Measurements from ENCODE around the gene YWHAE.
"Not testable (repeated sequence)": the region's sequence is repeated elsewhere in the genome, so short reads cannot be mapped to it uniquely, and the experiment has no call there.

The YWHAE gene

DNA sequence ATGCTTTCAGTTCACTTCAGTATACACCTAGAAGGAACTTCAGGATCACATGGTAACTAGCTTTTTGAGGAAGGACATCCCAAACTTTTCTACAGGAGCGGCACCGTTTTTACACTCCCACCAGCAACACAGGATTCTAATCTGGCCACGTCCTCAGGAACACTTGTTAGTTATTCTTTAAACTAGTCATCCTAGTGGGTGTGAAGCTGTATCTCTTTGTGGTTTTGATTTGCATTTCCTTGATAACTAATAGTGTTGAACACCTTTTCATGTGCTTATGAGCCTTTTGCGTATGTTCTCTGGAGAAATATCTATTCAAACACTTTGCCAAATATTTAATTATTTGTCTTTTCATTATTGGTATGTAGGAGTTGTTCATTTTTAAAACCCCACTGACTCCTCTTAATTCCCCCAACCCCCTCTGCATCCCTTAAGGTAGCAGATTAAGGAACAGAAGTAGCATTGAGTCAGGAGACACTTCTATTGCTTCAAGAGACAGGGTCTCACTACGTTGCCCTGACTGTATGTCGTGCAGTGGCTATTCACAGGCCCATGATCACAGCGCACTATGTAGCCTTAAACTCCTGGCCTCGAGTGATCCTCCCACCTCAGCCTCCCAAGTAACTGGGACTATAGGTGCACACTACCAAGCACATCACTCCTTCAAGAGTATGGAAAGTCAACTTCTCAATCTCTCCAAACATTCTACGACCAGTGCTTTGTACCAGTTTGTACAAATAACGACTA lies 25.4 kb downstream of the YWHAE start:
- no peak for DNase-seq (ENCODE audit: low read depth in 2 of 2)

DNA sequence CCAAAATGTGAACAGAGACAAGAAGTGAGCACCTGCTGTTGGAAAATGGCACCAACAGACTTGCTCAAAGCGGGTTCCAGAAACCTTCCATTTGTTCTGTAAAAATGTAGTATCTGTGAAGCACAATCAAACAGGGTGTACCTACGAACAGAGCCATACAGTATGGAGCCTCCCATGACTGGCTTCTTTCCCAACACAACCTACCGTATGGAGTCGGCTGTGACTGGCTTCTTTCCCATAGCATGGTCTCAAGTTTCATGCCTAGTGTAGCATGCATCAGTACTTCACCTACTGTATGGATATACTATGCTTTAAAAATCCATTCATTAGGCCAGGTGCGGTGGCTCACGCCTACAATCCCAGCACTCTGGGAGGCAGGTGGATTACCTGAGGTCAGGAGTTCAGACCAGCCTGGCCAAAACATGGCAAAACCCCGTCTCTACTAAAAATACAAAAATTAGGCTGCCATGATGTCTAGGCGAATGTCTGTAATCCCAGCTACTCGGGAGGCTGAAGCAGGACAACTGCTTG lies 26.2 kb downstream of the YWHAE start:
- DNase-seq (ENCODE audit: low read depth in 2 of 2): no peak

DNA sequence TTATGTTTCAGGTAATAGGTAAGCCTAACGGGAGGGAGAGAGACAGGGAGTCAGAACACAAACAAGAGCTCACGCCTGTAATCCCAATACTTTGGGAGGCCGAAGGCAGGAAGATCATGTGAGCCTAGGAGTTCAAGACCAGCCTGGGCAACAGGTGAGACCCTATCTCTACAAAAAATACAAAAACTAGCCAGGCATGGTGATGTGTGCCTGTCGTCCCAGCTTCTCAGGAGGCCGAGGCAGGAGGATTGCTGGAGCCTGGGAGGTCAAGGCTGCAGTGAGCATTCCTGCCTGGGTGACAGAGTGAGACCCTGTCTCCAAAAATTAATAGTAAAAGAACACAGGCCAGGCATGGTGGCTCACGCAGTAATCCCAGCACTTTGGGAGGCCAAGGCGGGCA lies 27.4 kb downstream of the YWHAE start:
- no peak for DNase-seq (ENCODE audit: low read depth in 2 of 2)

DNA sequence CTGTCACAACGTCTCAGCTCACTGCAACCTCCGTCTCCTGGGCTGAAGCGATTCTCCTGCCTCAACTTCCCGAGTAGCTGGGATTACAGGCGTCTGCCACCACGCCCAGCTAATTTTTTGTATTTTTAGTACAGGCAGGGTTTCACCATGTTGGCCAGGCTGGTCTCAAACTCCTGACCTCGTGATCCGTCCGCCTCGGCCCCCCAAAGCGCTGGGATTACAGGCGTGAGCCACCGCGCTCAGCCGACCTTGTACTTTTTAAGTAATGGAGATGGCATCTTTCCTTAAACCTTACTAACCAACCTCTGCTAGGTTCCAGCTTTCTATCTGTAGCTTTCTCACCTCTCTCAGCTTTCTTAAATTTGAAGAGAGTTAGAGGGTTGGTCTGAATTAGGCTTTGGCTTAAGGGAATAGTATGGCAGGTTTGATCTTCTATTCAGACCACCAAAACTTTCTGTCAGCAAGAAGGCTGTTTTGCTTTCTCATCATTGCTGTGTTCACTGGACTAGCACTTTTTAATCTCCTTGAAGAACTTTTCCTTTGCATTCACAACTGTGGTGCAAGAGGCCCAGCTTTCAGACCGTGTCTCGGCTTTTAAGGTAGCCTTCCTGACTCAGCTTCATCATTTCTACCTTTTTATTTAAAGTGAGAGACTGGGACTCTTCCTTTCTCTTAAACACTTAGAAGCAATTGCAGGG lies 28.0 kb downstream of the YWHAE start:
- DNase-seq (ENCODE audit: low read depth in 2 of 2): no peak

DNA sequence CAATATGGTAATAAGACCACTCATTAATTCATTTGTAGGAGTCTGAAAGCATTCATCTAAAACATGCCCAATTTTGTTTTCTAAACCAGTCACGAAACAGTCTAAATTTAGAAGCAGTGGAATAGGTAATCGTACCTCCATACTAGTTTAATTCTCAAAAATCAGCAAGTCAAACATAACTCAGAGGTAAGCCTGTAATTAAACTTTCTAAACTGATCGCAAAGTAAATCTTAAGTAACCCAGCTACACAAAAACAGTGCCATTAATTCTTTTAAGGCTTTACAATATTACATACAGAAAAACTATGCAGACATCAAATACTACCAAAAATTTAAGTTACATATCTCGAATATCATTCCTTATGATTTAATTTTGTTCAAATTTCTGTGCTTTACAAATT lies 31.4 kb downstream of the YWHAE start:
- no peak for DNase-seq (ENCODE audit: low read depth in 2 of 2)

DNA sequence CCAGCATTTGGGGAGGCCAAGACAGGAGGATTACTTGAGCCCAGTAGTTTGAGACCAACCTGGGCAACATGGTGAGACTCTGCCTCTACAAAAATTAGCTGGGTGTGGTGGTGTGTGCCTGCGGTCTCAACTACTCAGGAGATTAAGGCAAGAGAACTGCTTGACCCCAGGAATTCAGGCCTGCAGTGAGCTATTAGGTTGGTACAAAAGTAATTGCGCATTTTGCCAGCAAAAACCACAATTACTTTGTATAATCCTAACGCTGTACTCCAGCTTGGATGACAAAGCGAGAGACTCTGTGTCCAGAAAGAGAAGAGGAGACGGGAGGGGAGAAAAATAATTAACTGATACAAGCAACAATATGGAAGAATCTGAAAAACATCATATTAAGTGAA lies 32.7 kb downstream of the YWHAE start:
- no peak for DNase-seq (ENCODE audit: low read depth in 2 of 2)

DNA sequence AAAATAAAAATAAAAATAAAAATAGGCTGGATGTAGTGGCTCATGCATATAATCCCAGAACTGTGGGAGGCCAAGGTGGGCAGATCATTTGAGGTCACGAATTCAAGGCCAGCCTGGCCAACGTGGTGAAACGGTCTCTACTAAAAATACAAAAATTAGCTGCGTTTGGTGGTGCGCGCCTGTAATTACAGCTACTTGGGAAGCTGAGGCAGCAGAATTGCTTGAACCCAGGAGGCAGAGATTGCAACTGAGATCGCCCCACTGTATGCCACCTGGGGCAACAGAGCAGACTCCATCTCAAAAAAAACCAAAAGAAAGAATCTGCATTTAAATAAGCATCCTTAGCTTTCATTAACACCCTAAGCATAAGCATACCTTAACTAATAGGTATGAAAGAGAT lies 33.8 kb downstream of the YWHAE start:
- no peak for DNase-seq (ENCODE audit: low read depth in 2 of 2)

DNA sequence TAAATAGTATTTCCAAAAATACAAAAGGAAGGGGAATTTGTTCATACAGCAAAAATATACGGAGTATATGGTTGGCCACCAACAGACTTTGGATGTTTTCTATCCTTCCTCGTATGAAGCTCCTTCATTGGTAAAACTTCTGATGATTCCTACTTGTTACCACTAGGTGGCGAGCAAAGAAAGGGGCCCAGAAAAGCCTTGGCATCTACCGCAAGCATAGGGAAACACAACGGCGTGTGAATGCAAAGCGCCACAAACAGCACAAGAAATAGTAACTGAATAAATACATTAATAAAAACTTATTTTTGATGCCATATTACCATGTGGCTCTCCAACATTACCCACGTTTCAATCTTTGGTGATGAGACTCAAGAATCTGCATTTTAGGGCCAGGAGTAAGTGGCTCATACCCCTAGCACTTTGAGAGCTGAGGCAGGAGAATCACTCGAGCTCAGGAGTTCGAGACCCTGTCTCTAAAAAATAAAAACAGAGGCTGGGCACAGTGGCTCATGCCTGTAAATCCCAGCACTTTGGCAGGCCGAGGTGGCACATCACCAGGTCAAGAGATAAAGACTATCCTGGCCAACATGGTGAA lies 34.5 kb downstream of the YWHAE start:
- peak in 1 of 2 donors; percentile 56 for DNase-seq (ENCODE audit: low read depth in 2 of 2)

DNA sequence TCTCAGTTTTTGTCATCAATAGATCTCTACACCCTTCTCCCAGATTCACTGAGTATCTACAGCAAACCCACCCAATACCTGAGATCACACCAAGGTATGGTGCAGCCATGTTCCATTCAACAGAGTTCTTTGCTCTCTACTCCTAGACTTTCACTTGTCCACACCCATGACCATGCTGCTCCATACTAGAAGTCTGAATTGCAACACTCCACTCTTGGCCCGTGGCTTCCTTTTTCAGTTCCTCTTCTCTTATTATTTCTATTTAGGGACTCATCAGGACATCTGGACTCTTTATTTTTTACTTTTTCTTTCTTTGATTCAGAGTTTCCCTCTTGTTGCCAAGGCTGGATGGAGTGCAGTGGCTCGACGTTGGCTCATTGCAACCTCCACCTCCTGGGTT lies 37.1 kb downstream of the YWHAE start:
- no peak for DNase-seq (ENCODE audit: low read depth in 2 of 2)

DNA sequence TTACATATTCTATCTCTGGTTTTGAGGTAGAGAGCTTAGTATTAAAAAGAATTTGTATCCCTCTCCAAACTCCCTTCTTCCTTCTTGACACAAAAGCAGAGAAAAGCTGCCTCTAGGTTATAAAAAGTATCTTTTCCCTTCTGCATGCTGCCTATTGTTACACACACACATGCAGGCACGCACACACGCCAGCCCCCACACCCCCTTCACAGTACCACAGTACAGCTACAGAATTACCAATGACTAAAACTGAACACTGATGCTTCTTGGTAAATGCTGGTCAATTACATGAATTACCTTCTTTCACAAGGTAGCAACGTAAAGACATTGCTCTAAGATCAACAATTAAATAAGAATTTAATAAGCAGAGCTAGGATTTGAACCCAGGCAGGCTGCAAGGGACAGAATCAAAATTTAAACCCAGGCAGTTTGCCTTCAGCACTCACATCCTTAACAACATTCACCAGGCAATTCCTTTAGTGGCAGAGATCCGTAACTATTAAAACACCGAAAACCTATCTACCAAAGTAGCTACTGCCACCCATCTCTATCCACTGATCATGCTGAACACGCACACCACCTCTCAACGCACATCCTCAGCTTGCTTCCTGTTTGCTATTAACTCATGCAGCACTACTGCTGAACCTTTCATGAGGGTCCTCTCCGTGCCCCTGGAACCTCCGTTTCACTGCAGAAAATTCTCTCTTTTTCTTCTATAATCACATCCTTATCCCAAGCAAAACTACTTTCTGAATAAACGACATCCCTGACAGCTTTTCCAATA lies 37.8 kb downstream of the YWHAE start:
- DNase-seq (ENCODE audit: low read depth in 2 of 2): no peak

DNA sequence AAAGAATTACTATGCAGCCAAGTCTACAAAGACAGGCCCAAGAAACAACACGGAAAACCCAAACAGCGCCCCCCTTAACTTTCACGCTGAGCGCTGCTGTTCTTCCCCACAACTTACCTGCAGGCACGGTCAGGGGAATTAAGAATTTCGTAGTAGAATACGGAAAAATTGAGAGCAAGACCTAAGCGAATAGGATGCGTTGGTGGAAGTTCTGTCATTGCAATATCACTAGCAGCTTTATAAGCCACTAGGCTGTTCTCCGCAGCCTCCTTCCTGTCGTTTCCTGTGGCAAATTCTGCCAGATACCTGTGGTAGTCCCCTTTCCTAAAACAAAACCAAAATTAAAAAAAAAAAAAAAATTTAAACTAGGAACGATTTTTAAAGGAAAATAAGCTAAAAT lies 39.0 kb downstream of the YWHAE start:
- no peak for DNase-seq (ENCODE audit: low read depth in 2 of 2)

DNA sequence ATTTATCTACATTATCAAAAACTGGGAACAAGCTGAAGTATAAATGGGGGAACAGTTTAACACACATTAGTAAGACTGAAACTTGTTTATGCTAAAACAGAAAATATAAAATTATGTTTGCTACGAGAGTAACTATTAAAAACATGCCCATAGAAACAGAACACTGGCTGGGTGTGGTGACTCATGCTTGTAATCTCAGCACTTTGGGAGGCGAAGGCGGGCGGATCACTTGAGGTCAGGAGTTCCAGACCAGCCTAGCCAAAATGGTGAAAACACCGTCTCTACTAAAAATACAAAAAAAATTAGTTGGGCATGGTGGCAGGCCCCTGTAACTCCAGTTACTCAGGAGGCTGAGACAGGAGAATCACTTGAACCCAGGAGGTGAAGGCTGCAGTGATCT lies 39.7 kb downstream of the YWHAE start:
- not testable (repeated sequence) for DNase-seq (ENCODE audit: low read depth in 2 of 2)

DNA sequence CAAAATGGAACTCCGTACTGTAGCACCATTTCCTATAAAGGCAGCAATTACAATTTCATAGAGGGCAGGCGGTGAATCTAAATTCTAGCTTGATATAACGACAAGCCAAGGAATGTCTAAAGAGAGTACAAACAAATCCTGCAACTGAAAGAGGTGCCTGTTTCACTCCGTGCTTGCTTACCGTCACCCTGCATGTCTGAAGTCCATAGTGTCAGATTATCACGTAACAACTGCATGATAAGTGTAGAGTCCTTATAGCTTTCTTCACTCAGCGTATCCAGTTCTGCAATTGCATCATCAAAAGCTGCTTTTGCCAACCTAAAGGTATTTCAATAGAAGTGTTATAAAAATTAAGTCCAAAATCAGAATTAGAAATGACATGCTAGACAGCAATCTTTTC lies 46.0 kb downstream of the YWHAE start:
- DNase-seq (ENCODE audit: low read depth in 2 of 2): no peak

DNA sequence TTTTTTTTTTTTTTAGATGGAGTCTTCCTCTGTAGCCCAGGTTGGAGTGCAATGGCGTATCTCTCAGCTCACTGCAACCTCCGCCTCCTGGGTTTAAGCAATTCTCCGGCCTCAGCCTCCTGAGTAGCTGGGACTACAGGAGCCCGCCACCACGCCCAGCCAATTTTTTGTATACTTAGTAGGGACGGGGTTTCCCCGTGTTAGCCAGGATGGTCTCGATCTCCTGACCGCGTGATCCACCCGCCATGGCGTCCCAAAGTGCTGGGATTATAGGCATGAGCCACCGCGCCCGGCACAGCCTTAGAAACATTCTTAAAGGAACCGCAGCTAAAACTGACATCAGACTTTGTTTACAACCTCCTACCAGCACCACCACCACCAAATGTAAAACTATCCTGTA lies 47.5 kb downstream of the YWHAE start:
- not testable (repeated sequence) for DNase-seq (ENCODE audit: low read depth in 2 of 2)

DNA sequence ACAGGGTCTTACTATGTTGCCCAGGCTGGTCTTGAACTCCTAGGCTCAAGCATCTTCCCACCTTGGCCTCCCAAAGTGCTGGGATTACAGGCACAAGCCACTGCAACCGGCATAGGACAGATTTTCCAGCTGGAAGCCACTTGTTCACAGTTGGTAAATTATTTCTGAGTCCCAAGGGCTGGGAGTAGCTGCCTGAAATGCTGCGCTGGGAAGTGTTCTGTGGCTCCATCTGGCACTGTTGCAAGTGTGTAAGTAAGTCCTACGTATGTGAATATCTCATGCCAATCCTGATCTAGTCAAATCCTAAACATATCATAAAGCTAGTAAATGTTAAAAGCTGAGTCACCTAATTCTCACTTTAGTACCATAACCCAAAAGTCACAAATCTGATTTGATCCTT lies 48.1 kb downstream of the YWHAE start:
- no peak for DNase-seq (ENCODE audit: low read depth in 2 of 2)

DNA sequence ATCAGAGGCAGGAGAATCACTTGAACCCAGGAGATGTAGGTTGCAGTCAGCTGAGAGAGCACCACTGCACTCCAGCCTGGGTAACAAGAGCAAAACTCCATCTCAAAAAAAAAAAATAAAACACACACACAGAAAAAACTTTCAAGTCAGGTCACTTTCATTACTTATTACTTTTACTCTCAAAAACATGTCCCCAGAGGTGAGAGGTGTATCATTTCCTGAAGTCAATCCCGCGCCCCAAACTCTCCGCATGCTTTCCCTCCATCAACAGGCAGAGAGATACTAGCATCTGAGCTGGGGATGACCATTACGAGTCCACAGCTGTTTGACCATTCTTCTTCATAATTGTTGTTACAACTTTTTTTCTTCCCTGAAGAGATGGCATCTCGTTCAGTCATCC lies 48.7 kb downstream of the YWHAE start:
- DNase-seq (ENCODE audit: low read depth in 2 of 2): no peak

DNA sequence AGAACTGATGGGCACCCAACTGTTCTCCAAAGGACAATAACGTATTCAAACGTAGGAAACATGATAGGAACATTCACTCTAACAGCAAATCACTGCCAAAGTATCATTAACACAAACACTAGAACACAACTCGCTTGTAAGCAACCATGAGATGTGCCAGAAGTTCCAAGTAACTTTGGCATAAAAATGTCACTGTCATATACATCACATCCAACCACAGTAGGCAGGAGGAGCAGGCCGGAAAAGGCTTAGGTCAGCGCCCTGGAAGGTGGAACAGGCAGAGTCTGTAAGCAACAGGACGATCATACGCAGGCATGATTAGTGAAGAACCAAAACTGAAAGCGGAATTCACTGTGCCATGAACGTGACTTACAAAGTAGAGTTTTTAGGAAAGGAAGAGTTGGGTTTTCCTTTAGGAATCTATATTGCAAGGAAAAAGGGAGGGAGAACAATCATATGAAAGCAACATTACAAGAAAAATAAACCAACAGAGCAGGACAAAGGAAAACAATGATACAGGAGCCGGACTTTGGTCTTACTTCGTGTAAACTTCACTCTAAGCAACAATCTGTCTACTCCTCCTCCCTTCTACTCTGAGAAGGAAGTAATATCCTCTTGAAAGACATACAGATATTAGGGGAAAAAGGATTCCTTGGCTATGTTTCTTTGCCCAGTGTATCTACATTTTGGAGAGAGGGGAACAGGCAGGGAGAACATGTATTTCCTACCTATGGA lies 52.3 kb downstream of the YWHAE start:
- DNase-seq (ENCODE audit: low read depth in 2 of 2): no peak

DNA sequence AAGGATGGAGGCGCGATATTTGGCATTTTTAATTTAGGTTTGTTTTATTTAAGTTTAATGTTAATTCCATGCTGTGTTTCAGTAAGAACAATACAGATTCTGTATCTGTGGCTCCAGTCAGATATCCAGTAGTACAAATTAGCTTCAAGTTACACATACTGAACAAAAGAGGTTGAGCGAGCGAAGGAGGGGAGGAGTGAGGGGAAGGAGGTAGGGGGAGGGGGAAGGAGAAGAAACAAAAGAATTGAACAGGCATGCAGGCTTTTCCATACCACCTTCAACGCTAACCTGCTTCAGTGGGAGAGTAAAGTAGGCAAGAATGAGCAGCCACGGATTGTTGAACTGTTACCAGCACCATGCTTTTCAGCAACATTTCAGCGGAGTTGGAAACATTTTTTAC lies 55.5 kb downstream of the YWHAE start:
- no peak for DNase-seq (ENCODE audit: low read depth in 2 of 2)

DNA sequence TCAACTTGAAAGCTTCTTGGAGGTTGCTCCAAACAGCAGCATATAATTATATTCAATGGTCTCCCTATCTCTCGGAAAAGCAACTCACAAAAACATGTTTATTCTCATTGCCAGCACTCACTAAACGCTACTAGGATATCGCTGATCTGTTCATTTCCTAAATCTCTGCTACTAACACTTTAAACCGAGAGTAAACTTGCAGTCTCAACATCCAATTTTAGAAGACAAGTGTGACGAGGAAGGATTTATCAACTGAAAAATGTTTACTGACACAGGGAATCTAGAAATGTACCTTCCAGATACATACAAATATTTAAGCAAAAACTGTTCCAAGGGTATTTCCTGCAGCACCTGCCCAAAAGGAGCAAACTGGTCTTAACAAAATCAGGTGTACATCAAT lies 56.5 kb downstream of the YWHAE start:
- DNase-seq (ENCODE audit: low read depth in 2 of 2): no peak

DNA sequence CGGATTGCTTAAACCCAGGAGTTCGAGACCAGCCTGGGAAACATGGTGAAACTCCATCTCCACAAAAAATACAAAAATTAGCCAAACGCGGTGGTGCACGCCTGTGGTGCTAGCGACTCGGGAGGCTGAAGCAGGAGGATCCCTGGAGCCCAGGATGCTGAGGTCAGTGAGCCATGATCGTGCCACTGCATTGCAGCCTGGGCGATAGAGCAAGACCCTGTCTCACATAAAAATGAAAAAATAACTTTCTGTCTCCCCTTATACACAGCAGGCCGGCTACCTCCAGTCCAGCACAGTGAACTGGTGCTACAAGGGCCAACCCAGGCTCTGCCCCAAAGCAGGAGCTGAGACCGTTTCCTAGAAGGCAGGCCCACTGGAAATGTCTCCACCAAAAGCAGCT lies 59.7 kb downstream of the YWHAE start:
- DNase-seq (ENCODE audit: low read depth in 2 of 2): no peak

DNA sequence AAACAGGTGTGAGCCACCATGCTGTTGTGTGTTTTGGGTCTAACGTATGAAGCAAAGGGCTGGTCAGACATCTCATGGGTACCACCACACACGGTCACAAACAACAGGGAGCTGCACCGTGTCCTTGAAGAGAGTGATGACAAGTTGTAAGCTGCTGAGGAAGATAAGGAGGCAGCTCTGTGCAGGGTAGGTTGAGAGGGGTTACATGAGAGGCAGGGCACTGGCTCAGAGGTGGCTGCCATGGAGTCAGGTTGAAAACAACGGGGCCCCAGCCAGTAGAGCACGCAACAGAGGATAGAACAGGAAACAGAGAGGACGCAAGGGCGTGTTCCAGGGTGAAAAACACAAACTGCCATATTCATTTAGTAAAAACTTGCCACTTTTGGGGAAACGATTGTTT lies 68.3 kb downstream of the YWHAE start:
- DNase-seq (ENCODE audit: low read depth in 2 of 2): no peak
